Measurements from ENCODE around the gene MGA. TPM values are rescaled to one million over a fixed set of nuclear protein-coding genes. Genes with fewer than 3 reads are reported as not detected.
A peak's percentile ranks its signal among the peaks of the same experiment; 100 is the strongest.

MGA gene
- total RNA-seq, 1 donor from 2014 or later = 58.3 TPM

DNA sequence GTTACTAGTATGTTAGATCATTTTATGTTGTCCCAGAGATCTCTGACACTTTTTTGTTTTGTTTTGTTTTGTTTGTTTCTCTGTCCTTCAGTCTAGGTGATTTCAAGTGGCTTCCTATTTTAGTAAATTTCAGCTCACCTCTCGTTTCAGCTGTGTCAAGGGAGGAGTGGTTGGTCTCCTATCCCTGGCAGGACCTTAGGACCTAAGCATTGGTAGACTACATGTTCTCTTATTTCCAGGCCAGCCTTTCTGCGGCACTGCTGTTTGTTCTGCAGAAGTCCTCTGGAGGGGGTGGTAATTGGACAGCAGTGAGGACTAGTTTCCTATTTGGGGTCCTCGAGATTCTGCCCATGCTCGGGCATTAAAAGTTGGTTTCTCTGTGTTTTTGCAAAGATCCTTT, 31.8 kb downstream of the MGA start:
- H3K4me1 Mint-ChIP-seq = peaks cover 70% of the 10 kb centered on the region

DNA sequence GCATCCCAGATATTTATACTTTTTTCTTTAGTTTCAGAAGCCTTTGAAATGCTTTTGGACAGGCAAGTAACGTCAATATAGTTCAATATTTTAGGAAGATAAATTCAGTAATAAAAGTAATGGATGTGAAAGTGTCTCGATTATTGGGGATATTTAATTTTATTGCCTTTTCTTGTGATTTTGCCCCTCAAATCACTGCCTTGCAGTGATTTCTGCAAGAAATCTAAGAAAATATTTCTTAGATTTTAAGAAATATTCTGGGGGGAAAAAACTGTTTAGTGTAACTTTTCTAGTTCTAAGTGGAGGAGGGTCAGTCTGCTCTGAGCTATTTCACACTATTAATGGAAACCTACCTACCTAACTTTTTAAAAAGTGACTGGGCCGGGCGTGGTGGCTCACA, 33.6 kb downstream of the MGA start:
- Mint-ChIP-seq H3K4me3 (no peak overlapping the region), H3K4me1 (peaks cover 57% of the 10 kb centered on the region), H3K9me3 (no peaks in the 10 kb centered on the region), H3K36me3 (ENCODE audit: low read depth) (peaks cover 27% of the 10 kb centered on the region), H3K27ac (no peak overlapping the region), H3K27me3 (no peaks in the 10 kb centered on the region)
- ATAC-seq (ENCODE audit: low read depth) (no peak), DNase-seq (no peak)
- intact Hi-C loops (cut with micrococcal nuclease) = no loop called here
- ChIA-PET POLR2A (no interaction called here), CTCF (interaction anchor here (0.7 kb wide), 1 partner anchor 73 kb away, joined by 3 read pairs; no protein-coding TSS in a partner anchor)
- TF ChIP-seq CTCF (IDR thresholded peaks at IDR 0.05) = no peak

More for the DNA sequence above, 31.8 kb downstream of the MGA start:
- H3K4me3 Mint-ChIP-seq = no peak overlapping the region
- H3K27me3 Mint-ChIP-seq = no peaks in the 10 kb centered on the region
- CTCF ChIA-PET = interaction anchor here (1.0 kb wide), 1 partner anchor 118 kb away, joined by 3 read pairs; no protein-coding TSS in a partner anchor
- DNase-seq (no peak), ATAC-seq (ENCODE audit: low read depth) (no peak)
- no peaks in the 10 kb centered on the region for H3K9me3 Mint-ChIP-seq
- intact Hi-C loops (cut with micrococcal nuclease) = no loop called here
- H3K27ac Mint-ChIP-seq = peak overlapping the region; percentile 27
- POLR2A ChIA-PET = no interaction called here
- no peak for TF ChIP-seq CTCF (IDR thresholded peaks at IDR 0.05)
- peaks cover 17% of the 10 kb centered on the region for H3K36me3 Mint-ChIP-seq (ENCODE audit: low read depth)

DNA sequence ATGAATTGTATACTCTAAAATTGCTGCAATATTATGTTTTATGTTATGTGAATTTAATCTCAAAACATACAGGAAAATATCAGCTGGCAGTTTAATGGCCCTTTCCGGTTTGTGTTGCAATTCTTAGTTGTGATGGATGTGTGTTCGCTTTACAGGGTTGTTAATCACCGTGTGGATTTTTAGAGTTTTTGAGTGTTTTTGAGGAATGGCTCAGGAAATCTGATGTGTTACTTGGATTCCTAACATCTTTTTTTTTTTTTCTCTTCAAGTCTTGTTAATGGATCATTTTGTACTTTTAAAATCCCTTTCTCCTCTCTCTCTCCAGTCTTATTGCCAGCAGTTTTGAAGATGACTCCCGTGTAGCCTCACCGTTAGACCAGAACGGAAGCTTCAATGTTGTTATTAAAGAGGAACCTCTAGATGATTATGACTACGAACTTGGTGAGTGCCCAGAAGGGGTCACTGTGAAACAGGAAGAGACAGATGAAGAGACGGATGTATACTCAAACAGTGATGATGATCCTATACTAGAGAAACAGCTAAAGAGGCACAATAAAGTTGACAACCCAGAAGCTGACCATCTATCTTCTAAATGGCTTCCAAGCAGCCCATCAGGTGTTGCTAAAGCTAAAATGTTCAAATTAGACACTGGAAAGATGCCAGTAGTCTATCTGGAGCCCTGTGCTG, 35.7 kb downstream of the MGA start:
- peaks cover 45% of the 10 kb centered on the region for H3K4me1 Mint-ChIP-seq
- CTCF ChIA-PET = interaction anchor here (0.7 to 3.5 kb wide), 17 partner anchors 9 to 230 kb away, joined by 3 to 30 read pairs (median 4); partner anchors contain the start of genes MAPKBP1 and MGA
- ATAC-seq (ENCODE audit: low read depth) (peak; percentile 98), DNase-seq (no peak)
- no peaks in the 10 kb centered on the region for H3K27me3 Mint-ChIP-seq
- peaks cover 44% of the 10 kb centered on the region for H3K36me3 Mint-ChIP-seq (ENCODE audit: low read depth)
- POLR2A ChIA-PET = interaction anchor here (0.7 to 1.3 kb wide), 6 partner anchors 35 to 616 kb away, joined by 3 to 7 read pairs (median 4); partner anchors contain the start of genes MAPKBP1, MGA and RPAP1
- H3K9me3 Mint-ChIP-seq = no peaks in the 10 kb centered on the region
- no peak for TF ChIP-seq CTCF (IDR thresholded peaks at IDR 0.05)
- peak overlapping the region; percentile 35 for H3K4me3 Mint-ChIP-seq
- intact Hi-C loops (cut with micrococcal nuclease) = loop anchor here (1.0 to 5.0 kb wide), 7 partner anchors 35 to 229 kb away; partner anchors contain the start of gene MAPKBP1
- peak overlapping the region; percentile 76 for H3K27ac Mint-ChIP-seq

DNA sequence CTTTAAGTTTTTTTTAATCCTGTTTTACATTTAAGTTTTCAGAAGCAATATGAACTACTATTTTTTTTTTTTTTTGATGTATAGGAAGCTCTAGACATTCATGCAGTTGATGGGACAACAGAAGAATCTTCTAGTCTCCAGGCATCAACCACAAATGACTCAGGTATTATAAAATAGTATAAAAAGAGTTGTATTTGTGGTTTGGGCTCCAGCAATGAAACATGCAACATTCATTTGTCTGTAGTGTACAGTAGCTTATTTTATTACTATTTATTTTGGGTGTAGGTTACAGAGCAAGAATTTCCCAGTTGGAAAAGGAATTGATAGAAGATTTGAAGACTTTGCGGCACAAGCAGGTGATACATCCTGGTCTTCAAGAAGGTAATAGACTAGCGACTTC, 38.6 kb downstream of the MGA start:
- intact Hi-C loops (cut with micrococcal nuclease) = loop anchor here (5.0 kb wide), 4 partner anchors 34 to 231 kb away; partner anchors contain the start of gene MAPKBP1
- Mint-ChIP-seq H3K27me3 (no peaks in the 10 kb centered on the region), H3K36me3 (ENCODE audit: low read depth) (peaks cover 63% of the 10 kb centered on the region), H3K4me1 (peaks cover 28% of the 10 kb centered on the region), H3K4me3 (no peak overlapping the region), H3K27ac (no peak overlapping the region), H3K9me3 (no peaks in the 10 kb centered on the region)
- ATAC-seq (ENCODE audit: low read depth) = no peak
- no peak for DNase-seq
- ChIA-PET POLR2A (no interaction called here), CTCF (interaction anchor here (0.7 kb wide), 2 partner anchors 37 to 1494 kb away, joined by 3 read pairs; no protein-coding TSS in a partner anchor)
- no peak for TF ChIP-seq CTCF (IDR thresholded peaks at IDR 0.05)

GRCh38 chr15:41703120-41703519, 42.9 kb downstream of the MGA start:
- H3K36me3 Mint-ChIP-seq (ENCODE audit: low read depth) = peaks cover 63% of the 10 kb centered on the region
- CTCF ChIA-PET = no interaction called here
- intact Hi-C loops (cut with micrococcal nuclease) = no loop called here

More at GRCh38 chr15:41703120-41703519, 42.9 kb downstream of the MGA start:
- ATAC-seq (ENCODE audit: low read depth) = no peak
- no peak for TF ChIP-seq CTCF (IDR thresholded peaks at IDR 0.05)
- Mint-ChIP-seq H3K9me3 (no peaks in the 10 kb centered on the region), H3K27ac (no peak overlapping the region), H3K4me1 (peaks cover 7% of the 10 kb centered on the region), H3K4me3 (no peak overlapping the region), H3K27me3 (no peaks in the 10 kb centered on the region)
- DNase-seq = no peak
- POLR2A ChIA-PET = no interaction called here
